GM21360 (cell line): ENCODE data around the gene HOXB5.

ENCODE experiments used
- ATAC-seq: cut with Tn5 transposase; IDR thresholded peaks from one replicate; pipeline ENCODE4 v1.9.1; 2021; ENCODE audit warnings: mild to moderate bottlenecking, moderate library complexity; ENCODE audit not compliant: unreplicated experiment

Gene HOXB5

GRCh38 chr17:48617471-48618255, 24.1 kb upstream of the HOXB5 start:
- no peak for ATAC-seq

- ATAC-seq, result no peak
Observed at GRCh38 chr17:48616717-48617470, 23.3 kb upstream of the HOXB5 start.

- no peak for ATAC-seq
Observed at GRCh38 chr17:48615963-48616716, 22.6 kb upstream of the HOXB5 start.

GRCh38 chr17:48615047-48615962, 21.7 kb upstream of the HOXB5 start, which contains the start of gene HOXB8:
HOXB8 (minus strand) TSS chr17:48615292; CDS start chr17:48614704, 588 bp downstream.
- ATAC-seq, result no peak

- ATAC-seq, result no peak
Observed at GRCh38 chr17:48613862-48614694, 20.5 kb upstream of the HOXB5 start.

GRCh38 chr17:48612854-48613691, 19.5 kb upstream of the HOXB5 start:
- ATAC-seq, result no peak

GRCh38 chr17:48612456-48612853, 18.9 kb upstream of the HOXB5 start:
- no peak for ATAC-seq

- ATAC-seq, result no peak
Observed at GRCh38 chr17:48611681-48612455, 18.3 kb upstream of the HOXB5 start.

- ATAC-seq, result no peak
Observed at GRCh38 chr17:48611213-48611612, 17.6 kb upstream of the HOXB5 start.

GRCh38 chr17:48610282-48611211, 17.0 kb upstream of the HOXB5 start, which contains the start of gene HOXB7:
HOXB7 (minus strand) TSS chr17:48611017; CDS start chr17:48610918, 99 bp downstream.
- no peak for ATAC-seq

- ATAC-seq, result no peak
Observed at GRCh38 chr17:48609759-48610281, 16.2 kb upstream of the HOXB5 start.

- no peak for ATAC-seq
Observed at GRCh38 chr17:48609033-48609432, 15.5 kb upstream of the HOXB5 start.

- ATAC-seq, result no peak
Observed at GRCh38 chr17:48608494-48608834, 14.9 kb upstream of the HOXB5 start.

GRCh38 chr17:48606892-48607614, 13.5 kb upstream of the HOXB5 start:
- ATAC-seq, result no peak

GRCh38 chr17:48605991-48606891, 12.7 kb upstream of the HOXB5 start:
- no peak for ATAC-seq
